M059J (cell line): ENCODE results near the gene PHF20. TPM values are rescaled to one million over a fixed set of nuclear protein-coding genes. Genes with fewer than 3 reads are reported as not detected.
"Not testable (repeated sequence)": the region's sequence is repeated elsewhere in the genome, so short reads cannot be mapped to it uniquely, and the experiment has no call there.

Experiments used
- DNase-seq: peaks from one replicate; pipeline ENCODE4 v3.0.0-alpha.2; 2012; ENCODE audit warnings: low read depth
- total RNA-seq: library from RNA; depleted of rRNA; stranded (reverse); fragments of >200 nt; shearing (Covaris generic); gene quantifications from 2 replicates; pipeline ENCODE4 v1.2.3, GENCODE V29; 2014

The PHF20 gene
- total RNA-seq, 1 experiment from 2014 or later, result 57.6 TPM

- no peak for DNase-seq
These were observed 112.7 kb downstream of the PHF20 start for GRCh38 chr20:35884541-35884865.

- DNase-seq, result no peak
These were observed 113.4 kb downstream of the PHF20 start for GRCh38 chr20:35885212-35885611.

GRCh38 chr20:35886537-35886936, 114.7 kb downstream of the PHF20 start:
- DNase-seq, result no peak

- DNase-seq, result no peak
These were observed 115.7 kb downstream of the PHF20 start for GRCh38 chr20:35887393-35888064.

- DNase-seq, result no peak
These were observed 116.8 kb downstream of the PHF20 start for GRCh38 chr20:35888657-35889056.

- DNase-seq, result no peak
These were observed 119.6 kb downstream of the PHF20 start for GRCh38 chr20:35891375-35891774.

GRCh38 chr20:35892871-35893270, 121.1 kb downstream of the PHF20 start:
- DNase-seq, result no peak

GRCh38 chr20:35893942-35894341, 122.1 kb downstream of the PHF20 start:
- DNase-seq, result no peak

GRCh38 chr20:35895516-35895915, 123.7 kb downstream of the PHF20 start:
- not testable (repeated sequence) for DNase-seq

- DNase-seq, result no peak
These were observed 127.2 kb downstream of the PHF20 start for GRCh38 chr20:35899064-35899463.

- DNase-seq, result not testable (repeated sequence)
These were observed 129.4 kb downstream of the PHF20 start for GRCh38 chr20:35901230-35901629.

- peak; percentile 95 for DNase-seq
These were observed 130.1 kb downstream of the PHF20 start for GRCh38 chr20:35901678-35902544.

GRCh38 chr20:35902545-35902941, 130.7 kb downstream of the PHF20 start:
- no peak for DNase-seq

GRCh38 chr20:35903843-35904242, 132.0 kb downstream of the PHF20 start:
- no peak for DNase-seq

- no peak for DNase-seq
These were observed 133.3 kb downstream of the PHF20 start for GRCh38 chr20:35904982-35905663.

- no peak for DNase-seq
These were observed 135.3 kb downstream of the PHF20 start for GRCh38 chr20:35907017-35907701.

GRCh38 chr20:35908007-35908406, 136.2 kb downstream of the PHF20 start:
- no peak for DNase-seq

- no peak for DNase-seq
These were observed 137.4 kb downstream of the PHF20 start for GRCh38 chr20:35909176-35909575.

GRCh38 chr20:35909796-35910195, 138.0 kb downstream of the PHF20 start:
- DNase-seq, result no peak

GRCh38 chr20:35910254-35910653, 138.4 kb downstream of the PHF20 start:
- no peak for DNase-seq

- DNase-seq, result no peak
These were observed 141.1 kb downstream of the PHF20 start for GRCh38 chr20:35912881-35913280.

GRCh38 chr20:35917077-35917476, 145.3 kb downstream of the PHF20 start:
- no peak for DNase-seq
